AG10803 (cell line): ENCODE data around the gene SAP30L.

Experiments
- DNase-seq: peaks from one replicate; pipeline ENCODE4 v3.0.0; 2010; ENCODE audit warnings: low read depth
- H3K4me3 ChIP-seq: 2 replicates; pipeline ENCODE4 v1.5.1; 2011; ENCODE audit warnings: mild to moderate bottlenecking, low read length, control low read depth
- TF ChIP-seq, protein P1 (sequence below): conservative IDR thresholded peaks from 2 replicates; pipeline ENCODE4 v1.5.1; 2011; ENCODE audit warnings: mild to moderate bottlenecking, low read length, control low read depth, inconsistent platforms

The SAP30L gene

DNA sequence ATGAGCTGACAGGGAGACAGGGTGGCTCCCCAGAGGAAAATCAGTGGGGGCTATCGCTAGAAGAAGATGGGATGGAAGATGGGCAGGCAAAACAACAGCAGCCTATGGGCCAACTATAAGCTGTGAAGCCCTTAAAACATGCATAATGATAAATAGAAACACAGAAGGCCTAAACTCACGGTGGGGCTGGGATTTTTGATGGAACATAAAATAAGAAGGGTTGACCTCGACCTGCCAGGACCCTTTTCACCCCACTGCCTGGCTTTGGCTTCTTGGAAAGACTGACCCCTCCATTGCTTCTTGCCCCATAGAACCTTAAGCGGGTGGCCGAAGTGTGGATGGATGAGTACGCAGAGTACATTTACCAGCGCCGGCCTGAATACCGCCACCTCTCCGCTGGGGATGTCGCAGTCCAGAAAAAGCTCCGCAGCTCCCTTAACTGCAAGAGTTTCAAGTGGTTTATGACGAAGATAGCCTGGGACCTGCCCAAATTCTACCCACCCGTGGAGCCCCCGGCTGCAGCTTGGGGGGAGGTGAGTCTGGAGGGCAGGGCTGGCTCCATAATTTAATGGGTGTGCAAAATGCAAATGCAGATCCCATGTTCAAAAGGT lies 36.5 kb upstream of the SAP30L start:
- TF ChIP-seq, protein P1, sequence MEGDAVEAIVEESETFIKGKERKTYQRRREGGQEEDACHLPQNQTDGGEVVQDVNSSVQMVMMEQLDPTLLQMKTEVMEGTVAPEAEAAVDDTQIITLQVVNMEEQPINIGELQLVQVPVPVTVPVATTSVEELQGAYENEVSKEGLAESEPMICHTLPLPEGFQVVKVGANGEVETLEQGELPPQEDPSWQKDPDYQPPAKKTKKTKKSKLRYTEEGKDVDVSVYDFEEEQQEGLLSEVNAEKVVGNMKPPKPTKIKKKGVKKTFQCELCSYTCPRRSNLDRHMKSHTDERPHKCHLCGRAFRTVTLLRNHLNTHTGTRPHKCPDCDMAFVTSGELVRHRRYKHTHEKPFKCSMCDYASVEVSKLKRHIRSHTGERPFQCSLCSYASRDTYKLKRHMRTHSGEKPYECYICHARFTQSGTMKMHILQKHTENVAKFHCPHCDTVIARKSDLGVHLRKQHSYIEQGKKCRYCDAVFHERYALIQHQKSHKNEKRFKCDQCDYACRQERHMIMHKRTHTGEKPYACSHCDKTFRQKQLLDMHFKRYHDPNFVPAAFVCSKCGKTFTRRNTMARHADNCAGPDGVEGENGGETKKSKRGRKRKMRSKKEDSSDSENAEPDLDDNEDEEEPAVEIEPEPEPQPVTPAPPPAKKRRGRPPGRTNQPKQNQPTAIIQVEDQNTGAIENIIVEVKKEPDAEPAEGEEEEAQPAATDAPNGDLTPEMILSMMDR: no peak
- DNase-seq: no peak
- H3K4me3 ChIP-seq: no peak overlapping the region

DNA sequence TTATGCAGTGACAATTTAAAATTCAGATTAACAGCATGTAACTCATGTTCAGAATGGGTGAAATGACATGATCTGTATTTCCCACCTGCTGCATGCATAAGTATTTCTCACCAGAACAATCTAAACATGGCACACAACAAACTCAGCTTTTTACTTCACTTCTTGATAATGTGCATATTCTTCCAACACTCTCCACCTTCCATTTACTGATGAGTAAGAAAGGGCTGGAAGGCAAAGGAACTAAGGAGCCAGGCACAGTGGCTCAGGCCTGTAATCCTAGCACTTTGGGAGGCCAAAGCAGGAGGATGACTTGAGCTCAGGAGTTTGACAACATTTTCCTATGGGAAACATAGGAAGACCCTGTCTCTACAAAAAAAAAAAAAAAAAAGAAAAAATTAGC lies 35.8 kb upstream of the SAP30L start:
- TF ChIP-seq, protein P1: no peak
- no peak for DNase-seq
- no peak overlapping the region for H3K4me3 ChIP-seq

DNA sequence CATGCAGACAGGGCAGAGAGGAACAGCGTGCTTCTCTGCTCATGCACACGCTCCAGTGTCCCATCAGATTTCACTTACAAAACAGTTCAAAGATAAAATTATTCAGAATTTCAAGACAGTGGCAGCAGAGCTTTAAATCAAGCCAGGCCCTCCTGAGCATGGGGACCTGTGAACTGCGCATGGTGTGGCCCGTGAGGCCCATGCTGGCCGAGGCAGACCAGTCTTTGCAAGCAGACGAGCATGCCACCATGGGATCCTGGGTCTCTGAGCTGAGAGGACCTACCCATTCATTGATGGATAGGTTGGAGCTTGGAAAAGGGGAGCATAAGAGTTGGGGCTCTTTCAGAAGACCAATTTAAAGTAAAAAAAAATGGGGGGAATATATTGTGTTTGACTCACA lies 35.0 kb upstream of the SAP30L start:
- H3K4me3 ChIP-seq: no peak overlapping the region
- TF ChIP-seq, protein P1: no peak
- no peak for DNase-seq

DNA sequence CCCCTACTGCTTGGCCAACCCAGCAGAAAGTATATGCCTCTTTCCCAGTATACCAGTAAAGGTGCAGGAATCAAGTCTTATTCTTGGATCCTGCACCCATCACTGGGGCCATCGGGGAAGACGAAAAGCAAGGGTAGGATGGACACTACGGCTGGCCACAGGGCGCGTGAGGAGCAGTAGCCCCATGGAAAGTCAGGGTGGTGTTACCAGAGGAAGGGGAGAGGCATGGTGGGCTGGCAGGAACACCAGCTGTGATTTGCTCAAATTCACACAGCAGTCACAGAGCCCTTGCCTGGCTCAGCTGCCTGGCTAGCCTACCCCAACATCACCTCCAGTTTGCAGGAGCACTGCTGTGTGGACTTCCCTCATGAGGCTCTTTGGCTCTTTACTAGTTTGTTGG lies 34.5 kb upstream of the SAP30L start:
- H3K4me3 ChIP-seq: no peak overlapping the region
- TF ChIP-seq, protein P1: no peak
- no peak for DNase-seq

DNA sequence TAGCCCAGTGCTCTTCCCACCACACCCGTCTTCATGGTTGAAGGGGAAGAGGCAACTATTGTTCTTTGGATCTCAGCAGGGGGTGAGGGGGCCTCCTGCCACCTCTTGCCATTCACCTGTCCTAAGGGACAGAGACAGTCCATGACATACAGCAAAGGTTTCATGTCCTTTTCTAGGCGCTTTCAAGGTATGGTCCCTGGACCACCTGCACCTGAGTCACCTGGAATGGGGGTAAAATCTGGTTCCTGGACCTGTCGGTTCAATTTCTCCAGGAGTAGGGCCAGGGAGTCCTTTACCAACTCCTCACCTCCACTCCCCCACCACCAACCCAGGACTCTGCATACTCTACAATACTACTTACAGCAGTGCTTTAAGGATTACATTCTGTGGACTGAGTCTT lies 33.5 kb upstream of the SAP30L start:
- H3K4me3 ChIP-seq: no peak overlapping the region
- DNase-seq: no peak
- TF ChIP-seq, protein P1: no peak

DNA sequence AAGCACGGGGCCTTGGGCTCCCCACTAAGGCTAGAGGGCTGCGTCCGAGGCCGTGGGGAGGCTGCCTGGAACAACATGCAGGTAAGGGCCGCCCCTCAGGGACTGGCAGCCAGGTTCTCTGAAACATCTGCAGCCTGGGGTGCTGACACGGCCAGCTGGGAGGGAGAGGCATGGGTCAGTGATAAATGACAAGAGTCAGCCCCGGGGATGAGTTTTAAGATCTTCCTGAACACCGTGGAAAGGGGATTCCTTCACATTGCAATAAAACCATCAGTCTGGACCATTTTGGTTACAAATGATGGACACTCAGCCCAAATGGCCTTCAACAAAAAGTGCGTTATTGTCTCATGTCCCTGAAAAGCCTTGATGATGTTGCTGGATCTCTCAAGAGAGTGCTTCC lies 32.9 kb upstream of the SAP30L start:
- no peak overlapping the region for H3K4me3 ChIP-seq
- no peak for DNase-seq
- TF ChIP-seq, protein P1: no peak

DNA sequence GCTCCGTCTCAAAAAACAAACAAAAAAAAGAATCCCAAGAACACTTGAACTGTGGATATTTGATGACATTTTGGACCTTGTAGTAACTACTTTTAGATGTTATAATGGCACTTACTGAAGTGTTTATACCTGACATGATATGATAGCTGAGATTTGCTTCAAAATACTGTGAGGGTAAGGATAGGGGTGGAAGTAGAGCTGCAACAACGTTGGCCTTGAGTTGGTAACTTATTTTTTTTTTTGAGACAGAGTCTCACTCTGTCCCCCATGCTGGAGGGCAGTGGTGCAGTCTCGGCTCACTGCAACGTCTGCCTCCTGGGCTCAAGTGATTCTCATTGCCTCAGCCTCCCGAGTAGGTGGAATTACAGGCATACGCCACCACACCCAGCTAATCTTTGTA lies 30.7 kb upstream of the SAP30L start:
- TF ChIP-seq, protein P1: no peak
- H3K4me3 ChIP-seq: no peak overlapping the region
- no peak for DNase-seq
